Neuronal stem cell (in vitro differentiated cells): Measurements from ENCODE around the gene MYO3B.

Experiments used
- DNase-seq: peaks from one replicate; pipeline ENCODE4 v3.0.0-alpha.2; 2013; ENCODE audit warnings: low spot score
- H2AFZ ChIP-seq: one replicate; pipeline ENCODE4 v1.6.1; 2013; ENCODE audit warnings: mild to moderate bottlenecking, low read length, inconsistent platforms
- H2AK5ac ChIP-seq: 2 replicates; pipeline ENCODE4 v1.6.1; 2013; ENCODE audit warnings: low read depth, mild to moderate bottlenecking, inconsistent platforms, low read length, moderate library complexity, mixed read lengths
- H2BK120ac ChIP-seq: 2 replicates; pipeline ENCODE4 v1.6.1; 2013; ENCODE audit warnings: low read depth, mild to moderate bottlenecking, inconsistent platforms, low read length, moderate library complexity, mixed read lengths
- H2BK12ac ChIP-seq: one replicate; pipeline ENCODE4 v1.6.1; 2013; ENCODE audit warnings: low read length, inconsistent platforms
- H2BK15ac ChIP-seq: 2 replicates; pipeline ENCODE4 v1.6.1; 2013; ENCODE audit warnings: mild to moderate bottlenecking, low read length, inconsistent platforms, mixed read lengths
- H2BK5ac ChIP-seq: one replicate; pipeline ENCODE4 v1.6.1; 2013; ENCODE audit warnings: inconsistent platforms, mild to moderate bottlenecking, low read length, moderate library complexity
- H3K14ac ChIP-seq: one replicate; pipeline ENCODE4 v1.6.1; 2013; ENCODE audit warnings: low read length, inconsistent platforms
- H3K18ac ChIP-seq: 2 replicates; pipeline ENCODE4 v1.6.1; 2013; ENCODE audit warnings: low read length, inconsistent platforms
- H3K23ac ChIP-seq: 2 replicates; pipeline ENCODE4 v1.6.1; 2013; ENCODE audit warnings: low read depth, mild to moderate bottlenecking, mixed read lengths, low read length, inconsistent platforms; ENCODE audit not compliant: poor library complexity
- H3K27ac ChIP-seq: replicated peaks from 3 replicates; pipeline ENCODE4 v1.5.1; 2013; ENCODE audit warnings: low read length, inconsistent platforms
- H3K27me3 ChIP-seq, 3 experiments: 2 replicates each; pipeline ENCODE4 v1.6.1; 2013; ENCODE audit warnings: low read length in 3 of 3, mild to moderate bottlenecking in 2 of 3, inconsistent platforms in 1 of 3, low read depth in 1 of 3, mixed read lengths in 1 of 3, moderate library complexity in 1 of 3; ENCODE audit not compliant: control insufficient read depth in 3 of 3, insufficient read depth in 3 of 3
- H3K36me3 ChIP-seq, 2 donors: replicated peaks in 1 of 2; 2 replicates each; pipeline ENCODE4 v1.6.1; 2013; ENCODE audit warnings: low read length in 2 of 2; ENCODE audit not compliant: control insufficient read depth in 2 of 2, insufficient read depth in 2 of 2
- H3K4ac ChIP-seq: 2 replicates; pipeline ENCODE4 v1.6.1; 2013; ENCODE audit warnings: inconsistent platforms, mild to moderate bottlenecking, low read length, moderate library complexity
- H3K4me1 ChIP-seq, 2 donors: 1 replicate in 1 of 2; 2 replicates in 1 of 2; pipeline ENCODE4 v1.6.1; 2013; ENCODE audit warnings: low read length in 2 of 2, low read depth in 1 of 2; ENCODE audit not compliant: control insufficient read depth in 2 of 2, insufficient read depth in 1 of 2
- H3K4me2 ChIP-seq: one replicate; pipeline ENCODE4 v1.6.1; 2013; ENCODE audit warnings: mild to moderate bottlenecking, low read length, inconsistent platforms; ENCODE audit not compliant: insufficient read depth, poor library complexity, severe bottlenecking
- H3K4me3 ChIP-seq, 2 donors: 2 replicates each; pipeline ENCODE4 v1.5.1; 2013; ENCODE audit warnings: low read length in 2 of 2, mild to moderate bottlenecking in 2 of 2, inconsistent platforms in 1 of 2, moderate library complexity in 1 of 2
- H3K79me1 ChIP-seq: one replicate; pipeline ENCODE4 v1.6.1; 2013; ENCODE audit warnings: low read depth, mild to moderate bottlenecking, inconsistent platforms, low read length, moderate library complexity
- H3K9ac ChIP-seq: one replicate; pipeline ENCODE4 v1.6.1; 2013; ENCODE audit warnings: mild to moderate bottlenecking, low read depth, low read length, inconsistent platforms; ENCODE audit not compliant: poor library complexity
- H3K9me3 ChIP-seq, 2 donors: replicated peaks in 1 of 2; 2 replicates each; pipeline versions ENCODE3 to v1.6.1; 2013; ENCODE audit warnings: low read length in 2 of 2, mild to moderate bottlenecking in 2 of 2, inconsistent platforms in 1 of 2, low read depth in 1 of 2, mixed read lengths in 1 of 2, moderate library complexity in 1 of 2; ENCODE audit not compliant: control insufficient read depth in 2 of 2, insufficient read depth in 1 of 2
- H4K8ac ChIP-seq: one replicate; pipeline ENCODE4 v1.6.1; 2013; ENCODE audit warnings: low read depth, mild to moderate bottlenecking, inconsistent platforms, low read length, moderate library complexity
- H4K91ac ChIP-seq: one replicate; pipeline ENCODE4 v1.6.1; 2013; ENCODE audit warnings: low read length, low read depth, mild to moderate bottlenecking, inconsistent platforms; ENCODE audit not compliant: poor library complexity
- WGBS, 2 donors: extraction: QIAGEN DNeasy Blood & Tissue Kit; methylation state at CpG; one replicate each; pipeline ENCODE4 v1.1.7; 2013; ENCODE audit warnings: missing lambda C conversion rate in 2 of 2, mixed read lengths in 1 of 2; ENCODE audit not compliant: insufficient read length in 2 of 2, insufficient replicate concordance in 1 of 2; ENCODE audit errors: extremely low coverage in 2 of 2; 5-methylcytosine and 5-hydroxymethylcytosine counted together

Gene MYO3B

GRCh38 chr2:170562928-170563327 lies 385.0 kb downstream of the MYO3B start:
- Histone ChIP-seq H3K27me3 (no peaks in the 10 kb centered on the region), H2BK12ac (no peak overlapping the region), H3K4me3 (no peak overlapping the region), H4K91ac (no peak overlapping the region), H3K23ac (no peak overlapping the region), H3K4me1 (no peaks in the 10 kb centered on the region), H2AK5ac (no peak overlapping the region), H4K8ac (no peak overlapping the region), H3K18ac (no peak overlapping the region), H3K4ac (no peak overlapping the region), H2BK5ac (no peak overlapping the region), H3K9ac (no peak overlapping the region), H2AFZ (no peak overlapping the region), H3K14ac (no peak overlapping the region), H2BK15ac (no peak overlapping the region), H3K79me1 (no peaks in the 10 kb centered on the region), H2BK120ac (no peak overlapping the region), H3K9me3 (no peaks in the 10 kb centered on the region), H3K36me3 (no peaks in the 10 kb centered on the region), H3K27ac (no peak overlapping the region), H3K4me2 (no peak overlapping the region)
- DNase-seq = no peak

GRCh38 chr2:170563401-170563800 lies 385.5 kb downstream of the MYO3B start:
- Histone ChIP-seq H2BK12ac (no peak overlapping the region), H3K4me1 (no peaks in the 10 kb centered on the region), H4K8ac (no peak overlapping the region), H3K23ac (no peak overlapping the region), H4K91ac (no peak overlapping the region), H2BK120ac (no peak overlapping the region), H2AK5ac (no peak overlapping the region), H2BK15ac (no peak overlapping the region), H3K4me3 (no peak overlapping the region), H3K14ac (no peak overlapping the region), H3K4ac (no peak overlapping the region), H2AFZ (no peak overlapping the region), H3K27me3 (no peaks in the 10 kb centered on the region), H3K27ac (no peak overlapping the region), H3K4me2 (no peak overlapping the region), H3K79me1 (no peaks in the 10 kb centered on the region), H3K18ac (no peak overlapping the region), H3K9me3 (no peaks in the 10 kb centered on the region), H3K36me3 (no peaks in the 10 kb centered on the region), H3K9ac (no peak overlapping the region), H2BK5ac (no peak overlapping the region)
- DNase-seq = no peak

- no peaks in the 10 kb centered on the region for H3K79me1 ChIP-seq
- no peak overlapping the region for H2BK5ac ChIP-seq
- no peak overlapping the region for H4K8ac ChIP-seq
- H3K27ac ChIP-seq = no peak overlapping the region
- no peak overlapping the region for H2AFZ ChIP-seq
- no peaks in the 10 kb centered on the region for H3K36me3 ChIP-seq
- H4K91ac ChIP-seq = no peak overlapping the region
- H3K4me3 ChIP-seq = no peak overlapping the region
- no peak overlapping the region for H3K4ac ChIP-seq
- no peak overlapping the region for H2BK120ac ChIP-seq
- no peak overlapping the region for H3K9ac ChIP-seq
- no peak overlapping the region for H2BK15ac ChIP-seq
- no peak overlapping the region for H2AK5ac ChIP-seq
- no peaks in the 10 kb centered on the region for H3K4me1 ChIP-seq
- no peaks in the 10 kb centered on the region for H3K9me3 ChIP-seq
- no peak overlapping the region for H2BK12ac ChIP-seq
- H3K18ac ChIP-seq = no peak overlapping the region
- no peak overlapping the region for H3K4me2 ChIP-seq
- WGBS, 2 donors = no CpG with 5 or more reads among the region's 1 CpG
- no peak overlapping the region for H3K14ac ChIP-seq
- DNase-seq = no peak
- H3K23ac ChIP-seq = no peak overlapping the region
- no peaks in the 10 kb centered on the region for H3K27me3 ChIP-seq
Observed at GRCh38 chr2:170566138-170566537, 388.2 kb downstream of the MYO3B start.

- no peaks in the 10 kb centered on the region for H3K9me3 ChIP-seq
- no peak overlapping the region for H3K14ac ChIP-seq
- H4K8ac ChIP-seq = no peak overlapping the region
- no peak for DNase-seq
- H3K23ac ChIP-seq = no peak overlapping the region
- no peaks in the 10 kb centered on the region for H3K79me1 ChIP-seq
- peak overlapping the region; percentile 6 for H2AFZ ChIP-seq
- no peak overlapping the region for H2BK120ac ChIP-seq
- no peak overlapping the region for H2AK5ac ChIP-seq
- H3K4me3 ChIP-seq = no peak overlapping the region
- no peak overlapping the region for H3K27ac ChIP-seq
- H3K4ac ChIP-seq = no peak overlapping the region
- no peak overlapping the region for H3K18ac ChIP-seq
- WGBS, 2 donors = no CpG with 5 or more reads among the region's 2 CpGs
- no peaks in the 10 kb centered on the region for H3K27me3 ChIP-seq
- H3K9ac ChIP-seq = no peak overlapping the region
- no peaks in the 10 kb centered on the region for H3K36me3 ChIP-seq
- no peaks in the 10 kb centered on the region for H3K4me1 ChIP-seq
- no peak overlapping the region for H2BK12ac ChIP-seq
- no peak overlapping the region for H3K4me2 ChIP-seq
- no peak overlapping the region for H2BK5ac ChIP-seq
- H2BK15ac ChIP-seq = no peak overlapping the region
- H4K91ac ChIP-seq = no peak overlapping the region
Observed at GRCh38 chr2:170567429-170567828, 389.5 kb downstream of the MYO3B start.
